MG63 (cell line): ENCODE data around the gene DYTN. TPM values are rescaled to one million over a fixed set of nuclear protein-coding genes. Genes with fewer than 3 reads are reported as not detected.

Source experiments
- DNase-seq: peaks from one replicate; pipeline ENCODE4 v3.0.0-alpha.2; 2020
- H3K27me3 ChIP-seq: fragments of 250-450 bp; sonication (Bioruptor Pico); 2 replicates; pipeline ENCODE4 v1.5.1; 2020; ENCODE audit warnings: mild to moderate bottlenecking, moderate library complexity
- H3K36me3 ChIP-seq: fragments of 250-450 bp; sonication (Bioruptor Pico); 2 replicates; pipeline ENCODE4 v1.5.1; 2020; ENCODE audit warnings: mild to moderate bottlenecking, moderate library complexity
- H3K4me3 ChIP-seq: fragments of 250-450 bp; sonication (Bioruptor Pico); 2 replicates; pipeline ENCODE4 v1.5.1; 2020; ENCODE audit warnings: mild to moderate bottlenecking, moderate library complexity
- H3K9me3 ChIP-seq: fragments of 250-450 bp; sonication (Bioruptor Pico); 2 replicates; pipeline ENCODE4 v1.5.1; 2020; ENCODE audit warnings: mild to moderate bottlenecking, moderate library complexity
- total RNA-seq: library from RNA; depleted of rRNA; stranded (reverse); fragments of >200 nt; shearing (Covaris generic); gene quantifications from 2 replicates; pipeline ENCODE4 v1.2.3, GENCODE V29; 2014; ENCODE audit warnings: low replicate concordance

DYTN gene
- total RNA-seq, 1 experiment from 2014 or later, result not detected

DNA sequence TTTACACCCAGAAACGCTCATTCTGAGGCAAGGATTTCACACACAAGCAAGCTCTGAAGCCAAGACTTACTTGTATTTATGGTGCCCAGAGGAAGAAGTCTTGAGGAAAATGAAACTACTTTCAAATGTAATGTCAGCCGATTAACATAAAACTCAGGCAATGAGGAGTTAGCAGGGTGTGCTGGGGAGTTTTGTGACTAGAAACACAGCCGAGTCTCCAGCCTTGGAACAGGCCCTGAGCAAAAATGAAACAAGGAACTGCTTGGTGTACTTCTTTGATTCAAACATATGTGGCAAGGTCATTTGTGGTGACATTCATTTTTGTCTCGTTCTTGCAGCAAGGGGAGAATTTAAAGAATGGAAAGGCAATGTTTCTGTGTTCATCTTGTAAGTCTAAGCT lies 4.5 kb downstream of the DYTN start:
- Histone ChIP-seq H3K36me3 (no peaks in the 10 kb centered on the region), H3K27me3 (no peaks in the 10 kb centered on the region; the same call in 1 of the 2 replicates), H3K9me3 (no peaks in the 10 kb centered on the region), H3K4me3 (no peak overlapping the region)
- DNase-seq, result no peak

GRCh38 chr2:206708286-206708685 lies 9.9 kb downstream of the DYTN start:
- Histone ChIP-seq H3K9me3 (no peaks in the 10 kb centered on the region), H3K27me3 (peaks cover 8% of the 10 kb centered on the region), H3K36me3 (no peaks in the 10 kb centered on the region), H3K4me3 (no peak overlapping the region)
- DNase-seq, result no peak

DNA sequence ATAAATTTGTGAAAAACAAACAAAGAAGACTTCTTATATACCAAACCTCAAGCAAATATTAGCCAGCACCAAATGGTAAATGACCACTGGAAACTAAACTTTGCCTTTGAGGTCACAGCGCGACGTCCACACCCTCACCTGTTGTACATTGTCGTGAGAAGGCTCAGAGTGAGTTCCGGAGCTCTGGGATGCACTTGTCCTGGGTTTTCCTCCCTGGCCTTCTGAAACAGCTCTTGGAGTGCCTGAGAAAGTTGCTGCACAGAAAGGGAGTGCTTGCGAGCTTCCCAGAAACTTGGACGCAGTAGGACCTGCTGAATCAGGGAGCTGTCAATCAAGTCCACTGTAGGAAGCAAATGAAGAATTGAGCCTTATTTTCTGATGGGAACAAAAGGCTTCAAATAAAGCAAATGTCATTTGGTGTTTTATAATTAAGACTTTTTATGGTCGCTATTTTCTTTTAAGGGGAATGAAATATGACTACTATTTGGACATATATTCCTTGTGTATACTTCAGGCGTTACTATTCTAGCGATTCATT lies 11.0 kb downstream of the DYTN start:
- DNase-seq, result no peak
- Histone ChIP-seq H3K36me3 (no peaks in the 10 kb centered on the region), H3K4me3 (no peak overlapping the region), H3K27me3 (peaks cover 8% of the 10 kb centered on the region), H3K9me3 (no peaks in the 10 kb centered on the region)

- Histone ChIP-seq H3K9me3 (no peaks in the 10 kb centered on the region), H3K4me3 (no peak overlapping the region), H3K27me3 (peaks cover 6% of the 10 kb centered on the region; the same call in 1 of the 2 replicates), H3K36me3 (no peaks in the 10 kb centered on the region)
- no peak for DNase-seq
These were observed 16.1 kb downstream of the DYTN start for GRCh38 chr2:206701952-206702605.

- H3K27me3 ChIP-seq, result peaks cover 6% of the 10 kb centered on the region; the same call in 1 of the 2 replicates
- no peak for DNase-seq
- no peaks in the 10 kb centered on the region for H3K9me3 ChIP-seq
- H3K4me3 ChIP-seq, result no peak overlapping the region
- H3K36me3 ChIP-seq, result no peaks in the 10 kb centered on the region
These were observed 18.0 kb downstream of the DYTN start for GRCh38 chr2:206700156-206700555.

DNA sequence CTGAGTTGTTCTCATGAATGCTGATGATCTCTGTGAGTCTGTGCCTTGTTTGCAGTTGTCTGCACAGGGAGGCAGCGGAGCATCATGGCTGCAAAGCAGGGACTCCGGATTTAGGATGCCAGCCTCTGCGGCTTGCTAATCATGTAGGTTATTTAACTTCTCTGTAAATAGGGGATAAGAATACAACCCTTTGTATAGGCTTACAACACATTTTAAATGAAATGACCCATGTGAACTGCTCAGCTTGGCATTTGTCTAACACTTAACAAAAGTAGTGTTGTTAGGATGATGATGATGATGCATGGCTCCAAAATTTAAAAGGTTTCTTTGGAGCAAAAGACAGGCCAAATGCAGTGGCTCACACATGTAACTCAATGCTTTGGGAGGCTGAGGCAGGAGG lies 19.4 kb downstream of the DYTN start:
- Histone ChIP-seq H3K36me3 (no peaks in the 10 kb centered on the region), H3K9me3 (no peaks in the 10 kb centered on the region), H3K27me3 (peaks cover 3% of the 10 kb centered on the region; the same call in 1 of the 2 replicates), H3K4me3 (no peak overlapping the region)
- no peak for DNase-seq

- Histone ChIP-seq H3K9me3 (no peaks in the 10 kb centered on the region), H3K4me3 (no peak overlapping the region), H3K27me3 (0 out of 2 replicates have a peak, but pooled peaks cover under 1% of the 10 kb centered on the region), H3K36me3 (no peaks in the 10 kb centered on the region)
- DNase-seq, result no peak
These were observed 21.3 kb downstream of the DYTN start for GRCh38 chr2:206696910-206697309.

DNA sequence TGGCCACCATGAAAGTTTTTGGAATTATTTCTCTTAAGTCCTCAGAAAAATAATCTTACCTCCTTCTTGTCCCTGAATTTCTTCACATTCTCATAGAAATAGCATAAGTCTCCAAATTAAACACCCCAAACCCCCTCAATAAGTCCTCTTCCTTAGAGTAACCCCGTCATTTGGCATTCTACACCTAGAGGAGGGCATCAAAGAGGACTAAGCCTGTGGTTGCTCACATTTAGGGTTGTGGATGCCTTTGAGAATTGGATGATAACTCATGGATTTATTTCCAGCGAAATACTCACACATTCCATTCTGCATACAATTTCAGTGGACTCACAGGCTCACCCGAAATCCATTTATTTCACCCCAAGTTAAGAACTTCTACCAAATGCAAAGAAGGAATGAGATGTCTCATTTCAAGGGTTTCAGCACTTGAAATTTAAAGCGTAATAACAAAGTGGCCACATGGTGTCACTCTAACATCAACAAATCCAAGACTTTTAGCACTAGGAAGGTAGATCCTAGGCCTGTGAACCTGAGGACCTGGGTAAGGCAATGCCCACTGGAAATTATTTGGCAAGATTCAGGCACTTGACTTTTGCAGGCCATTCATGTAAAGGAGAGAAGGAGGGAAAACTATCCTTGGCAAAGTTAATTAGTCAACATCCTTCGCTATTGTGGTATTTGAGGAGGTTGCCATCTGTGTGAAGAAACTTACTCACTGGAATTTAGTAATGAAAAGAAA lies 24.6 kb downstream of the DYTN start:
- H3K36me3 ChIP-seq, result no peaks in the 10 kb centered on the region
- no peak for DNase-seq
- no peak overlapping the region for H3K4me3 ChIP-seq
- H3K9me3 ChIP-seq, result no peaks in the 10 kb centered on the region
- no peaks in the 10 kb centered on the region for H3K27me3 ChIP-seq

GRCh38 chr2:206692971-206693370 lies 25.2 kb downstream of the DYTN start:
- no peak overlapping the region for H3K4me3 ChIP-seq
- no peaks in the 10 kb centered on the region for H3K36me3 ChIP-seq
- DNase-seq, result no peak
- H3K9me3 ChIP-seq, result no peaks in the 10 kb centered on the region
- no peaks in the 10 kb centered on the region; the same call in 1 of the 2 replicates for H3K27me3 ChIP-seq

- no peaks in the 10 kb centered on the region; the same call in 1 of the 2 replicates for H3K27me3 ChIP-seq
- H3K9me3 ChIP-seq, result no peaks in the 10 kb centered on the region
- DNase-seq, result no peak
- H3K4me3 ChIP-seq, result no peak overlapping the region
- H3K36me3 ChIP-seq, result no peaks in the 10 kb centered on the region
These were observed 29.2 kb downstream of the DYTN start for GRCh38 chr2:206688990-206689389.

DNA sequence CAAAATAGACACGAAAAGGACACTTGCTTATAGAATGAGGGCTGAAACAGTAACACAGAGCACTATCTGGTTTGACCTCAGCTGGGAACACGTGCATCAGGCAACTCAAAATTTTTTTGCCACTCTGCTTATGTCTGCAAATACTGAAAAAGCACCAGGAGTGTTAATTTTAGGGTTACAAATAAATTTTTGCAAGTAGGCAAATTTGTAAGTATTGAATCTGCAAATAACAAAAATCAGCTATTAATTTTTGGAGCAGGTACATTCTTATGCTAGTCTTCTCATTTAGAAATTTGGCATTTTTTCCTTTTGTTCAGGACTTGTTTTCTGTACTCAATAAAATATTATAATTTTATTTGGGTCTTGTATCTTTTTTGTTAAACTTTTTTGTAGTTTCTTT lies 29.7 kb downstream of the DYTN start:
- DNase-seq, result no peak
- H3K4me3 ChIP-seq, result no peak overlapping the region
- no peaks in the 10 kb centered on the region; the same call in 1 of the 2 replicates for H3K27me3 ChIP-seq
- H3K36me3 ChIP-seq, result no peaks in the 10 kb centered on the region
- H3K9me3 ChIP-seq, result no peaks in the 10 kb centered on the region

GRCh38 chr2:206683546-206683945 lies 34.6 kb downstream of the DYTN start:
- H3K9me3 ChIP-seq, result no peaks in the 10 kb centered on the region
- H3K36me3 ChIP-seq, result no peaks in the 10 kb centered on the region
- no peaks in the 10 kb centered on the region; the same call in 1 of the 2 replicates for H3K27me3 ChIP-seq
- no peak for DNase-seq
- no peak overlapping the region for H3K4me3 ChIP-seq

GRCh38 chr2:206670531-206671319 lies 47.5 kb downstream of the DYTN start:
- no peak for DNase-seq
- no peak overlapping the region for H3K4me3 ChIP-seq
- H3K36me3 ChIP-seq, result no peaks in the 10 kb centered on the region
- no peaks in the 10 kb centered on the region for H3K9me3 ChIP-seq
- H3K27me3 ChIP-seq, result peaks cover 5% of the 10 kb centered on the region

- Histone ChIP-seq H3K27me3 (peaks cover 19% of the 10 kb centered on the region), H3K4me3 (no peak overlapping the region), H3K36me3 (no peaks in the 10 kb centered on the region), H3K9me3 (no peaks in the 10 kb centered on the region)
- DNase-seq, result no peak
These were observed 52.9 kb downstream of the DYTN start for GRCh38 chr2:206665251-206665650.

GRCh38 chr2:206657087-206657486 lies 61.1 kb downstream of the DYTN start:
- H3K4me3 ChIP-seq, result no peak overlapping the region
- H3K27me3 ChIP-seq, result peaks cover 4% of the 10 kb centered on the region; the same call in 1 of the 2 replicates
- no peak for DNase-seq
- H3K36me3 ChIP-seq, result no peaks in the 10 kb centered on the region
- no peaks in the 10 kb centered on the region; the same call in 1 of the 2 replicates for H3K9me3 ChIP-seq

DNA sequence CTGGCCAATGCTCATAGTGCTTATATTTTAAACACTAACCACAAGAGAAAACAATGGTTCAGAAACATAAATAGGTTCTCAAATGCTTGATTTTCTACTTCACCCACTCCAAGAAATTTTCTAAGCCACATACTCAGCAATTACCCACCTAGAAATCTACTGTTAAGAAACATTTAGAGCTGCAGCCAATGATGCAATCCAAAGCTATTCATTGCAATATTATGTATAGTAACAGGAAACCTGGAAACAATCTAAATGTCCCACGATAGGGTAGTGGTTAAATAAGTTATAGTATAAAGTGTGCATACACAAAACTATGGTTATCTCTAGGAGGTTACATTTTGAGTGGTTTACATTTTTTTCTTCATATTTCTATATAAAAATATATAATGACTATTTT lies 70.2 kb downstream of the DYTN start:
- DNase-seq, result no peak
- no peaks in the 10 kb centered on the region for H3K36me3 ChIP-seq
- no peaks in the 10 kb centered on the region for H3K9me3 ChIP-seq

More for the DNA sequence above, 70.2 kb downstream of the DYTN start:
- peaks cover 8% of the 10 kb centered on the region; the same call in 1 of the 2 replicates for H3K27me3 ChIP-seq
- no peak overlapping the region for H3K4me3 ChIP-seq
